HG03442 (cell line): Measurements from ENCODE around the gene MRGPRX4.

Experiments
- ATAC-seq: cut with Tn5 transposase; IDR thresholded peaks from one replicate; pipeline ENCODE4 v1.9.1; 2021; ENCODE audit warnings: mild to moderate bottlenecking, moderate library complexity; ENCODE audit not compliant: unreplicated experiment

MRGPRX4 gene

GRCh38 chr11:18209058-18209457, 36.4 kb downstream of the MRGPRX4 start:
- no peak for ATAC-seq

- ATAC-seq: no peak
These were observed 48.7 kb downstream of the MRGPRX4 start for GRCh38 chr11:18221274-18221876.

GRCh38 chr11:18222814-18223421, 50.3 kb downstream of the MRGPRX4 start:
- ATAC-seq: no peak
